SK-N-SH (cell line): Measurements from ENCODE around the gene CPVL. TPM values are rescaled to one million over a fixed set of nuclear protein-coding genes. Genes with fewer than 3 reads are reported as not detected.

Source experiments
- CTCF ChIA-PET: fragments of 300-600, 350-600 bp; formaldehyde crosslinking; extraction: SDS; loops from one replicate; lab custom pipeline; 2021; lab: Yijun Ruan, JAX
- POLR2A ChIA-PET: fragments of 350-600 bp; sonication (Branson Sonifier 250); formaldehyde crosslinking; extraction: SDS; loops from one replicate; lab custom pipeline; 2020; ENCODE audit warnings: antibody characterized with exemption, inconsistent platforms; lab: Yijun Ruan, JAX
- DNase-seq: peaks from one replicate; pipeline ENCODE4 v3.0.0; 2012
- H2AFZ ChIP-seq: fragments of 200-600 bp; sonication (generic); 2 replicates; pipeline ENCODE4 v1.8.1; 2016; ENCODE audit warnings: antibody characterized with exemption, mild to moderate bottlenecking, low read depth
- H3F3A ChIP-seq: fragments of 200-600 bp; sonication (generic); replicated peaks from 2 replicates; pipeline ENCODE3; 2016; ENCODE audit warnings: antibody characterized with exemption, mild to moderate bottlenecking; ENCODE audit not compliant: insufficient read depth
- H3K27ac ChIP-seq, 2 experiments: fragments of 200-500 bp in 1 of 2; fragments of 200-600 bp in 1 of 2; sonication (Bioruptor generic) in 1 of 2; sonication (generic), shearing (Covaris generic) in 1 of 2; 2 replicates each; pipeline versions ENCODE4 v1.5.1 to v1.6.1; 2014 to 2016; ENCODE audit warnings: low read depth in 2 of 2, inconsistent platforms in 1 of 2, low read length in 1 of 2, mild to moderate bottlenecking in 1 of 2, mixed read lengths in 1 of 2
- H3K27me3 ChIP-seq: fragments of 200-600 bp; sonication (generic), shearing (Covaris generic); 2 replicates; pipeline ENCODE4 v1.6.1; 2016; ENCODE audit warnings: mixed run types; ENCODE audit not compliant: insufficient read depth
- H3K36me3 ChIP-seq, 2 experiments: fragments of 200-500 bp in 1 of 2; fragments of 200-600 bp in 1 of 2; sonication (Bioruptor generic) in 1 of 2; sonication (generic) in 1 of 2; replicated peaks in 1 of 2; 2 replicates each; pipeline versions ENCODE3 to v1.5.1; 2014 to 2016; ENCODE audit warnings: low read length in 1 of 2, mild to moderate bottlenecking in 1 of 2; ENCODE audit not compliant: insufficient read depth in 2 of 2, control insufficient read depth in 1 of 2
- H3K4me1 ChIP-seq, 2 experiments: fragments of 200-500 bp in 1 of 2; fragments of 200-600 bp in 1 of 2; sonication (Bioruptor generic) in 1 of 2; sonication (generic), shearing (Covaris generic) in 1 of 2; 2 replicates each; pipeline versions ENCODE4 v1.5.1 to v1.6.1; 2014 to 2016; ENCODE audit warnings: low read depth in 1 of 2, low read length in 1 of 2, mixed run types in 1 of 2; ENCODE audit not compliant: insufficient read depth in 2 of 2, control insufficient read depth in 1 of 2
- H3K4me2 ChIP-seq: fragments of 200-600 bp; sonication (generic), shearing (Covaris generic); 2 replicates; pipeline ENCODE4 v1.6.1; 2017; ENCODE audit warnings: mixed run types
- H3K4me3 ChIP-seq, 2 experiments: fragments of 200-500 bp in 1 of 2; fragments of 200-600 bp in 1 of 2; sonication (Bioruptor generic) in 1 of 2; sonication (generic), shearing (Covaris generic) in 1 of 2; 2 replicates each; pipeline versions ENCODE4 v1.5.1 to v1.8.1; 2014 to 2016; ENCODE audit warnings: low read depth in 2 of 2, inconsistent platforms in 1 of 2, low read length in 1 of 2, mild to moderate bottlenecking in 1 of 2, mixed read lengths in 1 of 2, moderate library complexity in 1 of 2
- H3K79me2 ChIP-seq: fragments of 200-600 bp; sonication (generic); 2 replicates; pipeline ENCODE4 v1.8.1; 2017; ENCODE audit warnings: mild to moderate bottlenecking; ENCODE audit not compliant: insufficient read depth
- H3K9ac ChIP-seq: fragments of 200-600 bp; sonication (generic); 2 replicates; pipeline ENCODE4 v1.6.1; 2017; ENCODE audit warnings: mixed run types
- H3K9me2 ChIP-seq: fragments of 200-600 bp; sonication (generic); 2 replicates; pipeline ENCODE4 v1.6.1; 2017; ENCODE audit warnings: mixed run types
- H3K9me3 ChIP-seq: fragments of 200-600 bp; sonication (generic); 2 replicates; pipeline ENCODE4 v1.6.1; 2017; ENCODE audit warnings: mixed run types, mild to moderate bottlenecking, moderate library complexity
- H4K20me1 ChIP-seq: fragments of 200-600 bp; sonication (generic); 2 replicates; pipeline ENCODE4 v1.6.1; 2017; ENCODE audit warnings: mild to moderate bottlenecking, mixed run types; ENCODE audit not compliant: insufficient read depth
- ELF1 ChIP-seq: IDR thresholded peaks from 2 replicates; pipeline ENCODE4 v1.4.0; 2012
- EP300 ChIP-seq, 2 experiments: IDR thresholded peaks; 2 replicates each; pipeline versions ENCODE4 v1.4.0 to v1.6.1; 2012; ENCODE audit warnings: borderline replicate concordance in 1 of 2, low read depth in 1 of 2, low read length in 1 of 2
- EZH2phosphoT487 ChIP-seq: fragments of 200-600 bp; sonication (generic); IDR thresholded peaks from 2 replicates; pipeline ENCODE4 v1.6.1; 2017; ENCODE audit warnings: low read depth, mixed run types, mild to moderate bottlenecking, antibody characterized with exemption, moderate library complexity, borderline replicate concordance
- FOSL2 ChIP-seq: IDR thresholded peaks from 2 replicates; pipeline ENCODE4 v1.4.0; 2012; ENCODE audit warnings: low read depth, mild to moderate bottlenecking, moderate library complexity, borderline replicate concordance
- FOXJ3 ChIP-seq: sonication (generic); formaldehyde crosslinking; IDR thresholded peaks from 2 replicates; pipeline ENCODE4 v1.5.1; 2020; ENCODE audit warnings: mild to moderate bottlenecking, missing genetic modification reagents
- FOXM1 ChIP-seq: IDR thresholded peaks from 2 replicates; pipeline ENCODE4 v1.4.0; 2012; ENCODE audit warnings: low read depth, mild to moderate bottlenecking
- JUND ChIP-seq: IDR thresholded peaks from 2 replicates; pipeline ENCODE4 v1.4.0; 2012
- MEF2A ChIP-seq: IDR thresholded peaks from 2 replicates; pipeline ENCODE4 v1.4.0; 2012; ENCODE audit warnings: low read depth, borderline replicate concordance
- MXI1 ChIP-seq: IDR thresholded peaks from 2 replicates; pipeline ENCODE4 v1.6.1; 2012; ENCODE audit warnings: mild to moderate bottlenecking, low read depth, low read length, improper control_type of control experiment
- RFX5 ChIP-seq: IDR thresholded peaks from 2 replicates; pipeline ENCODE4 v1.6.1; 2012; ENCODE audit warnings: mild to moderate bottlenecking, improper control_type of control experiment, low read length
- SIN3A ChIP-seq: IDR thresholded peaks from 2 replicates; pipeline ENCODE4 v1.6.1; 2012; ENCODE audit warnings: low read depth, mild to moderate bottlenecking, low read length, moderate library complexity, borderline replicate concordance
- SMC3 ChIP-seq: IDR thresholded peaks from 2 replicates; pipeline ENCODE4 v1.6.1; 2012; ENCODE audit warnings: low read depth, low read length, improper control_type of control experiment
- TCF12 ChIP-seq: IDR thresholded peaks from 2 replicates; pipeline ENCODE4 v1.4.0; 2012
- YY1 ChIP-seq: IDR thresholded peaks from 2 replicates; pipeline ENCODE4 v1.4.0; 2012; ENCODE audit warnings: low read depth, mild to moderate bottlenecking
- WGBS: methylation state at CpG from one replicate; pipeline ENCODE4 v1.1.6; 2017; ENCODE audit warnings: low lambda C conversion rate; 5-methylcytosine and 5-hydroxymethylcytosine counted together
- polyA plus RNA-seq, 3 experiments: library from polyadenylated mRNA; depleted of rRNA; stranded (reverse); fragments of >200 nt; gene quantifications; 2 replicates each; pipeline ENCODE4 v1.2.3, GENCODE V29; 2012
- TF ChIP-seq, protein P1 (sequence below): IDR thresholded peaks from 2 replicates; pipeline ENCODE4; 2012
- TF ChIP-seq, protein P2 (sequence below): fragments of 150-350 bp; IDR thresholded peaks from 2 replicates; pipeline ENCODE4 v1.6.1; 2017; ENCODE audit warnings: antibody characterized with exemption, low read length, low read depth, borderline replicate concordance
- TF ChIP-seq, protein P3 (sequence below): IDR thresholded peaks from 2 replicates; pipeline ENCODE4 v1.4.0; 2012; ENCODE audit warnings: low read depth, borderline replicate concordance
- TF ChIP-seq, protein P4 (sequence below): IDR thresholded peaks from 2 replicates; pipeline ENCODE4 v1.4.0; 2012; ENCODE audit warnings: low read depth

The CPVL gene
- polyA plus RNA-seq, 1 of the 3 experiments (the other 2 are of a cell fraction), result not detected

DNA sequence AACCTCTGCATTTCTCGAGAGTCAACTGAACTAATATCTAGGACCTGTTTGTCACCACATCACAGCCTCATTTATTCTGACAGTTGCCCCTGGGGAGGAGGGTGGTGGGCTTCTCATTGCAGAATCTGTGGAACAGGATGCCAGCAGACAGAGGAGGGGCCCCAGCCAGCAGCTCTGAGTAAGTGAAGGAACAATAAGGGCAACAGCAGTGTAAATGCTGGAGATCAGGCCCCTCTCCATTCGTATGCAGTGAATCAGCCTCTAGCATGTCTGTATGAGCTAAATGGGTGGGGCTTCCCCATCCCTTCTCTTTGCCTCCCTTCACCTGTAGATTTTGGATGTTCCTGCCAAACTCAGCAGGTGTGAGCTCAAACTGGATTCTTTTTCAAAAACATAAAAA is 7.7 kb upstream of the CPVL start:
- Histone ChIP-seq H3K4me2 (no peak overlapping the region), H3K9ac (no peak overlapping the region), H3K27me3 (peaks cover 6% of the 10 kb centered on the region; the same call in 1 of the 2 replicates), H3K79me2 (no peaks in the 10 kb centered on the region), H3F3A (no peaks in the 10 kb centered on the region), H2AFZ (no peak overlapping the region), H3K27ac (no peak overlapping the region), H3K9me2 (no peaks in the 10 kb centered on the region), H4K20me1 (no peaks in the 10 kb centered on the region), H3K4me1 (peaks cover 0 to 14% of the 10 kb centered on the region in 2 experiments; a peak in 2 of 4 replicates), H3K9me3 (no peaks in the 10 kb centered on the region), H3K36me3 (no peaks in the 10 kb centered on the region), H3K4me3 (no peak overlapping the region)
- ChIA-PET CTCF (interaction anchor here (1.1 kb wide), 1 partner anchor 228 kb away, joined by 3 read pairs; no protein-coding TSS in a partner anchor), POLR2A (no interaction called here)
- WGBS, result 68% methylated on average over 2 of the region's 2 CpGs
- TF ChIP-seq TCF12 (no peak), EP300 (IDR thresholded peaks at IDR 0.05; ENCODE audit: borderline replicate concordance in 1 of 2, low read depth in 1 of 2, low read length in 1 of 2) (no peak), MXI1 (no peak), YY1 (no peak), JUND (no peak), SIN3A (no peak), FOXM1 (no peak), ELF1 (no peak), FOXJ3 (CRISPR knock-in tag) (no peak), FOSL2 (no peak), RFX5 (no peak), SMC3 (no peak), EZH2phosphoT487 (no peak), MEF2A (no peak)
- TF ChIP-seq, protein P1, sequence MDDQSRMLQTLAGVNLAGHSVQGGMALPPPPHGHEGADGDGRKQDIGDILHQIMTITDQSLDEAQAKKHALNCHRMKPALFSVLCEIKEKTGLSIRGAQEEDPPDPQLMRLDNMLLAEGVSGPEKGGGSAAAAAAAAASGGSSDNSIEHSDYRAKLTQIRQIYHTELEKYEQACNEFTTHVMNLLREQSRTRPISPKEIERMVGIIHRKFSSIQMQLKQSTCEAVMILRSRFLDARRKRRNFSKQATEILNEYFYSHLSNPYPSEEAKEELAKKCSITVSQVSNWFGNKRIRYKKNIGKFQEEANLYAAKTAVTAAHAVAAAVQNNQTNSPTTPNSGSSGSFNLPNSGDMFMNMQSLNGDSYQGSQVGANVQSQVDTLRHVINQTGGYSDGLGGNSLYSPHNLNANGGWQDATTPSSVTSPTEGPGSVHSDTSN, result no peak
- TF ChIP-seq, protein P2, sequence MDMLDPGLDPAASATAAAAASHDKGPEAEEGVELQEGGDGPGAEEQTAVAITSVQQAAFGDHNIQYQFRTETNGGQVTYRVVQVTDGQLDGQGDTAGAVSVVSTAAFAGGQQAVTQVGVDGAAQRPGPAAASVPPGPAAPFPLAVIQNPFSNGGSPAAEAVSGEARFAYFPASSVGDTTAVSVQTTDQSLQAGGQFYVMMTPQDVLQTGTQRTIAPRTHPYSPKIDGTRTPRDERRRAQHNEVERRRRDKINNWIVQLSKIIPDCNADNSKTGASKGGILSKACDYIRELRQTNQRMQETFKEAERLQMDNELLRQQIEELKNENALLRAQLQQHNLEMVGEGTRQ, result no peak
- TF ChIP-seq, protein P3, sequence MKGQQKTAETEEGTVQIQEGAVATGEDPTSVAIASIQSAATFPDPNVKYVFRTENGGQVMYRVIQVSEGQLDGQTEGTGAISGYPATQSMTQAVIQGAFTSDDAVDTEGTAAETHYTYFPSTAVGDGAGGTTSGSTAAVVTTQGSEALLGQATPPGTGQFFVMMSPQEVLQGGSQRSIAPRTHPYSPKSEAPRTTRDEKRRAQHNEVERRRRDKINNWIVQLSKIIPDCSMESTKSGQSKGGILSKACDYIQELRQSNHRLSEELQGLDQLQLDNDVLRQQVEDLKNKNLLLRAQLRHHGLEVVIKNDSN, result no peak
- TF ChIP-seq, protein P4, sequence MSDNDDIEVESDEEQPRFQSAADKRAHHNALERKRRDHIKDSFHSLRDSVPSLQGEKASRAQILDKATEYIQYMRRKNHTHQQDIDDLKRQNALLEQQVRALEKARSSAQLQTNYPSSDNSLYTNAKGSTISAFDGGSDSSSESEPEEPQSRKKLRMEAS, result no peak
- no peak for DNase-seq
